Activated CD4-positive, alpha-beta T cell treated with anti-CD3 and anti-CD28 coated beads, Interleukin-2, amount 50 U/mL, for 16 hours (primary cell): ENCODE results near the gene GNE.
"Not testable (repeated sequence)": the region's sequence is repeated elsewhere in the genome, so short reads cannot be mapped to it uniquely, and the experiment has no call there.

ENCODE experiments used
- DNase-seq: peaks from one replicate; pipeline ENCODE4 v3.0.0-alpha.2; 2020

Gene GNE

DNA sequence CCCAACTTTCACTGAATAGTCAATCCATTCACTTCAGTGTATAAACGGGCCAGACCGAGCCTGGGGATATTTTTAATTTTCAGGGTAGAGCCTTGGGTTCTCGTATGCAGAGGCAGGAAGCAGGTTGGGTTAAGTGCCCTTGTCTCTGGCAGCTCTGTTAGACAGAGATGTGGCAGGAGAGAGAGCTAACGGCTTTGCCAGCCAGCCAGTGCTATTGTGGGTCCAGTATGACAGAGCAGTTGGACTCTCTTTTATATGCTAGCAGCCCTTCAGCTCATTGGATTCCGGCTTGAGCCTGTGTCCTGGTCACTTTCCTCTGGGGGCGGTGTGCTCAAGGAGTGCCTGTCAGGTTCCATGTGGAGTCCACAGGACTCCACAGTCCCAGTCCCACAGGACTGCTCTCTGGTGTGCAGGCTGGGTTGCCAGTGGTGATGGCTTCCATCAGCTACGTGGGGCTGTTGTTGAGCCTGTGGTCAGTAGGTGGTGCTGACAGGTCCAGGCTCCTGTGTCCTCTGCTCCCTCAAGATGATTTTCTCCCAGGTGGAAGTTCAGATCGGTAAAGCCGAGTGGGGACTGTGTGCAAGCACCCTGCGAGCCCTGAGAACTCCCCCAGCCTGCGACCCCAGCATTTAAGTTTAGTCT, 53.2 kb downstream of the GNE start:
- no peak for DNase-seq

DNA sequence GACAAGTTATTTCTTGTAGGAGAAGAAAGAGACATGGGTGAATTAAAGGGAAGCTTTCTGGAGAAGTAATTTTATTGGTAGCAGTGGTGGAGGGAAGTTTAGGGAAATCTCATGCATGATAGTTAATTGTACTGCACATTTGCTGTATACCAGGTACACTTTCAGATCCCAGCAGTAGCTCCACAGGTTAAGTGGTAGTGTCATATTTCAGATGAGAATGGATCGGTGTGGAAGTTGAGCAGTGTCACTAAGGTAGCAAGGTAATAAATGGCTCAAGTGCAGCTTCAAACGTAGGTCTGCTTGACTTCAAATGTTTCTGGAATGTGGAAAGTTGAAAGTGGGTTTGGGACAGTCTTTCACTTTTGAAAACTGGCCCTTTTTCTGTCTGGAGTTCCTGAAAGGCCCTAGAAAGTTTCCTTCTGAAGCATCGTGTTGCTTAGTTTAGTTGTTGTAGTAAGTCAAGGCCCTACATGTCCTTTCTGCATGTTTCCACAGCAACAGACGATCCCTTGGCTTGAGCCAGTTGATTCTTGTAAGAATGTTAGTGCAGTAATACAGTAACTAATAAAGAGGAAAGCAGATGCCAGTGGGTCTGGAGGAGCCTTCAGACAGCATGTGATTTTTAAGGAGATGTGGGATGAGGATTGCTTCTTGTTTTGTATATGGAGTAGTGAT, 63.8 kb downstream of the GNE start:
- no peak for DNase-seq

DNA sequence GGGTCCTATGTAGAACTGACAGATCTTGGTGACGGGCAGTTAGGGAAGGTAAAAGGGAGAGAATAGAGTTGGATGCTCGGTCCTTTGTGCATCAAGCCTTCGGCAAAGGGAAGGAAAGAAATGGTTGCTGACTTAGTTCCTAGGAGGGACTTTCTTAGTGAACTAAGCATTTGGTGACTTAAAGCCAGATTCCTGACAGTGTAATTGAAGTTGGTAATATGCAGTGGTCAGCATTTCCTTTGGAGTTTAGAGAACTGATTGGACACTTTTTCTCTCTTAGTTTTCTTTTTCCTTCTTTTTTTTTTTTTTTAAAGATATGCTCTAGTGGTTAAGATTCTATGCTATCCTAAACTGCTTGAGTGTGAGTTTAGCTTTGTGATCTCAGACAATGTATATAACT, 65.2 kb downstream of the GNE start:
- no peak for DNase-seq

DNA sequence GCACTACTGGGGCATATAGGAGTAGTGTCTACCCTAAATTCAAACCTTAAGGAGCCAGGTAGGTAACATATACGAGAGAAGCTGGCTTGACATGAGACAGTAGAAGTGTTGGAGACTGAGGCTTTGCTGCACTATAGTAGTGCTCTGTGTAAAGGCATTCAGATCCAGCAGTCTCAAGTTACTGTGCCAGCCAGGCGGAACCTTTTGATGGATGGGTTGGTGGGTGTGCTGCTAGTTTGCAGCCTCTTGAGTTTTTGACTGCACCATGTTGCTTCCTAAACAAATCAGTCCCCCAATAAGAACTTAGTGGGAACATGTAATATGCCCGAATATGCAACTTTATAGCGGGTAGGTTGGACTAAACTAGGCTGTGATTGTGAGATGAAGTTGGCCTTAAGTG, 66.1 kb downstream of the GNE start:
- DNase-seq = no peak

DNA sequence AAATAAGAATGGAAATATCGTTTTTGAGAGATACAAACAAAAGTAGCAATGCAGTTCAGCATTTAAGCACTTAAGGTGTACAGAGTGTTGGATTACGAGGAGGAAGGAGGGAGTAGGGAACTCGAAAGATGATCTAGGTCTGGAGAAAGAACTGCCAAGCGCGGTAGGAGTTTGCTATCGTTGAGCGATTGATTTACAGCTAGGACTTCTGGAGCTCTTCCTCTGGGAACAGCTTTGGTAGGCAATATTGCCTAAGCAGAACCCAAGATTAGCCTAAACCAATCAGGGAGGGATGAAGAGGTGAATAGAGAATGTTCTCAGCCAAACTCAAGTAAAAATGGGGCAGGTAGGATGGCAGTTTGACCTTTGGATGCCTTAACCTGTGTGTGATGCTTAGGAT, 66.6 kb downstream of the GNE start:
- no peak for DNase-seq

DNA sequence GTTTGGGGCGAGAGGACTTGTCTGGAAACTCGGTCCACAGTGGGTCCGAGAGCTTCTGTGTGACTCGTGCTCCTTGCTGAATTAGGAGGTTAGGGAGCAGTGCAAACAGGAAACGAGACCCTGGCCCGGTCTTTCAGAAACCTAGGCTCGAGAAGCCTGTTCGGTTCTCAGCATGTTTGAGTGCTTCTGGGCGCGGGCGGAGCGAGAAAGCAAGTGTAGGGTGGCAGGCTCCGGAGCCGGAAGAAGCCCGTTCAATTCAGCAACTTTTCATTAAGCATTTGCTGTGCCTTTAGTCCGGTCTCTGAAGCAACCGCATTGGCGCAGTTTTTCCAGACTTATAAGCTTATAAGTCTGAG, 67.0 kb downstream of the GNE start:
- peak; percentile 48 for DNase-seq

DNA sequence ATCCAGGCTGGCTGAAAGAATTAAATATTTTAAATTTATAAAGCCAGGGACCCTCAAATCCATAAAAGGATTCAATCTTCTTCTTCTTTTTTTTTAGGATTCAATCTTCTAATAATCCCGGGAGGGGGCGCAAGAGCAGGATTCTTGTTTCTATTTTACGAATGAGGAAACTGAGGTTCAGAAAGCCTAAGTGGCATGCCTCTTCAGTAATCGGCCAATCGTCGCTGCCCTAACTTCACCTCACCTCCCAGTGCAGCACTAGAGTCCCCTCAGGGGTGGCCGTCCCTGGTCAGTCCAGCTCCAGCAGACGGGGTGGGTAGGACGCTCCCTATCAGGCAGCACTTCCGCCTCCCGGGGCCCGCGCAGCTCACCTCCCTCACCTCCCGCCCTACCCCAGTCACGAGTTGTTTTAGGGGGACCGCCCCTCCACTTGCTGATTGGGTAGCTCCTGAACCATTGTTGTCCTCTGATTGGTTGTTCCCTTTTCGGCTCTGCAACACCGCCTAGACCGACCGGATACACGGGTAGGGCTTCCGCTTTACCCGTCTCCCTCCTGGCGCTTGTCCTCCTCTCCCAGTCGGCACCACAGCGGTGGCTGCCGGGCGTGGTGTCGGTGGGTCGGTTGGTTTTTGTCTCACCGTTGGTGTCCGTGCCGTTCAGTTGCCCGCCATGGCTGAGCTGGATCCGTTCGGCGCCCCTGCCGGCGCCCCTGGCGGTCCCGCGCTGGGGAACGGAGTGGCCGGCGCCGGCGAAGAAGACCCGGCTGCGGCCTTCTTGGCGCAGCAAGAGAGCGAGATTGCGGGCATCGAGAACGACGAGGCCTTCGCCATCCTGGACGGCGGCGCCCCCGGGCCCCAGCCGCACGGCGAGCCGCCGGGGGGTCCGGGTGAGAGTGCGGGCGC, 67.6 kb downstream of the GNE start, which contains the start of gene CLTA:
Gene CLTA (plus strand): TSS at position 534 of the 902 bp plus-strand sequence. CDS start 136 bp downstream, at position 670.
- peak; percentile 99 for DNase-seq

DNA sequence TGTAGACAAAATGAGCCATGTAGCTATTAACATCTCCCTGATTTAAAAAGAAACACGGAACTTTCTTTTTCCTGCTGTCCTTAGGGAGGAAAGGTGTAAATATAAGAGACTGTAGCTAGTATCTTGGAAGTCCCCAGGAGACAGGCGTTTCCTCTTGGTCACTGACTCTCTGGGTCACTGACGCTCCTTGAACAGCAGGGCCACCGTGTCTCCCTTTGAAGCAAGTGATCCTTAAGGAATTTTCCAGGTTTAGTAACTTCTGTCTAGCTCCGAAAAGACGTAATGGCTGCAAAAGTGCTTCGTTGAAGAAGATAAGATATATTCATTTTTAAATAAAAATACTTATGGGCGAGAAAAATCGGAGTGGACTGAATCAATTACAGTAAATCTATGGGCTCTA, 68.3 kb downstream of the GNE start:
- no peak for DNase-seq

DNA sequence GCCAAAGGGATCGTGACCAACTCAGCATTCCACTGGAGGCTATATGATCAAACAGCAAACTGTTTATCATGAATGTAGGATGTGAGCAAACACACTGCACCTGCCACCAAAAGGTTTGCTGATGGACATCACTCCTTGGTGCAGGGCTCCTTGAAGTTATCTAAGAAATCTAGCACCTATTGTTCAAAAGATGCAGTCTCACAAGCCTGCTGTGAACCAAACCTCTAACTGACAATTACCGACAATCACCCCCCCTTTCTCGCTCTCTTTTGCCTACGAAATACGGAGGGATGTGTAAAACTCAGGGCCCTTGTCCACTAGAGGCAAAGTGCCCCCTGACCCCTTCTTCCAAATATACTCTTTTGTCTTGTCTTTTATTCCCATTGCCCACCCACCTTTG, 70.0 kb downstream of the GNE start:
- no peak for DNase-seq

DNA sequence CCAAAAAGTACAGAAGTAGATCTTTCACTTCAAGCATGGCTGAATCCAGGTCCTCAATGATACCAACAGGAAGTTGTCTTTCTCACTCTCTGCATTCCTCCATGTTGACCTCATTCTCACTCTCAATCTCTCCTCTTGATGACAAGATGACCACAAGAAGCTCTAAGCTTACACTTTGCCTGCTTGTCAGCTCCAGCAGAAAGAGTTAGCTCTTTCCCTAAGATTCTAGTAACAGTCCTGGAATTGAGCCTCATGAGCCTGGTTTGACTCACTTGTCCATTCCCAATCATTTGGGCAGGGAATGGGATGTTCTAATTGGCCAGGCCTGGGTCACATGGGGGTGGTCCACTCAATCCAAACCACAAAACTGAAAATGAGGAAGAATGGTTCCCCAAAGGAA, 70.8 kb downstream of the GNE start:
- no peak for DNase-seq

DNA sequence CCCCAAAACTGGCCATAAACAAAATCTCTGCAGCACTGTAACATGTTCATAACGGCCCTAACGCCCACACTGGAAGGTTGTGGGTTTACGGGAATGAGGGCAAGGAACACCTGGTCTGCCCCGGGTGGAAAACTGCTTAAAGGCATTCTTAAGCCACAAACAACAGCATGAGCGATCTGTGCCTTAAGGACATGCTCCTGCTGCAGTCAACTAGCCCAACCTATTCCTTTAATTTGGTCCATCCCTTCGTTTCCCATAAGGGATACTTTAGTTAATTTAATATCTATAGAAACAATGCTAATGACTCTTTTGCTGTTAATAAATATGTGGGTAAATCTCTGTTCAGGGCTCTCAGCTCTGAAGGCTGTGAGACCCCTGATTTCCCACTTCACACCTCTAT, 78.0 kb downstream of the GNE start:
- not testable (repeated sequence) for DNase-seq

DNA sequence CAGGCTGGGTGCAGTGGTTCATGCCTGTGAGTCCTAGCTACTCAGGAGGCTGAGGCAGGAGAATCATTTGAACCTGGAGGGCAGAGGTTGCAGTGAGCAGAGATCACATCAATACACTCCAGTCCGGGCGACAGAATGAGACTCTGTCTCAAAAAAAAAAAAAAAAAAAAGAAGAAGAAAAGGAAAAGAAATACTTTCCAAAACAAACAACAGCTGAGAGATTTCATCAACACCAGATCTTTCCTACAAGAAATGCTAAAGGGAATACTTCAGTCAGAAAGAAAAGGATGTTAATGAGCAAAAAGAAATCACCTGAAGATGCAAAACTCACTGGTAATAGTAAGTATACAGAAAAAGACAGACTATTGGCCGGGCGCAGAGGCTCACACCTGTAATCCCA, 80.7 kb downstream of the GNE start:
- DNase-seq = no peak

DNA sequence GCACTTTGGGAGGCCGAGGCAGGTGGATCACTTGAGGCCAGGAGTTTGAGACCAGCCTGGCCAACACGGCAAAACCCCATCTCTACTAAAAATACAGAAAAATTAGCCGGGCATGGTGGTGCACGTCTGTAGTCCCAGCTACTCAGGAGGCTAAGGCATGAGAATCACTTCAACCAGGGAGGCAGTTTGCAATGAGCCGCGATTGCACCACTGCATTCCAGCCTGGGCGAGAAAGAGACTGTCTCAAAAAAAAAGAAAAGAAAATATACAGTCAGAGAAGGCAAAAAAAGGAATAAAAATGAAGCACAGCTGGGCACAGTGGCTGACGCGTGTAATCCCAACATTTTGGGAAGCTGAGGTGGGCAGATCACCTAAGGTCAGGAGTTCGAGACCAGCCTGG, 81.8 kb downstream of the GNE start:
- not testable (repeated sequence) for DNase-seq

DNA sequence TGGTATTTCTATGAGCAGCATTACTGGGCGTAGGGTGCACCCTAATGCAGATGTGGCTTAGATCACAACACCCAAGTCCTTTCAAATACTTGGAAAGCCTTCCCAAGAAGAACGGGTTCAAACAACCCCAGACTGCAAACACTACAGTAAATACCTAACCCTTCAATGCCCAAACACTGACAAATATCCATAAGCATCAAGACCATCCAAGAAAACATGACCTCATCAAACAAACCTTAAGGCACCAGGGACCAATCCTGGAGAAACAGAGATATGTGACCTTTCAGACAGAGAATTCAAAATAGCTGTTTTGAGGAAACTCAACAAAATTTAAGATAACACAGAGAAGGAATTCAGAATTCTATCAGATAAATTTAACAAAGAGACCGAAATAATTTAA, 83.0 kb downstream of the GNE start:
- DNase-seq = not testable (repeated sequence)

DNA sequence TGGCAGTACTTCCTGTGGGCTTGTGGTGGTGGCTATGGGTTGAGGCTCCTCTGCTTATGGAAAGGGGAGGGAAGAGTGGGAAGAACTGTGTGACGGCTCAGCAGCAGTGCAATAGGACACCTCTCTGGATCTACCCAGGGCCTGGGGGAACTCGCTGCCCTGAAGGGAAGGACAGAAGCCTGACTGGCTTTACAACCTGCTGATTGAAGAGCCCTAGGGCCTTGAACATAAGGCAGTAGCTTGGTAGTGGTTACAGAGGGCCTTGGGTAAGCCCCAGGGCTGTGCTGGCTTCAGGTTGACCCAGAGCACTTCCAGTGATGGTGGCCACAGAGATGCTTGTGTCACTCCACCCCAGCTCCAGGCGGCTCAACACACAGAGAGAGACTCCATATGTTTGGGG, 83.5 kb downstream of the GNE start:
- DNase-seq = no peak

DNA sequence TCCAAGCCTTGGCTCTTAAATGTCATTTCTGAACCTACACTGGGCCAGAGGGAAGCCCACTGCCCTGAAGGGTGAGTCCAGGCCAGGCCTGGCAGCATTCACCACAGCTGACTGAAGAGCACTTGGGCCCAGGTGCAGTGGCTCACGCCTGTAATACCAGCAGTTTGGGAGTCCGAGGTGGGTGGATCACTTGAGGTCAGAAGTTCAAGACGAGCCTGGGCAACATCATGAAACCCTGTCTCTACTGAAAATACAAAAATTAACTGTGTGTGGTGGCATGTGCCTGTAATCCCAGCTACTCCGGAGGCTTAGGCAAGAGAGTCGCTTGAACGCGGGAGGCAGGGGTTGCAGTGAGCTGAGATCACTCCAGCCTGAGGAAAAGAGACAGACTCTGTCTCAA, 84.0 kb downstream of the GNE start:
- DNase-seq = no peak

DNA sequence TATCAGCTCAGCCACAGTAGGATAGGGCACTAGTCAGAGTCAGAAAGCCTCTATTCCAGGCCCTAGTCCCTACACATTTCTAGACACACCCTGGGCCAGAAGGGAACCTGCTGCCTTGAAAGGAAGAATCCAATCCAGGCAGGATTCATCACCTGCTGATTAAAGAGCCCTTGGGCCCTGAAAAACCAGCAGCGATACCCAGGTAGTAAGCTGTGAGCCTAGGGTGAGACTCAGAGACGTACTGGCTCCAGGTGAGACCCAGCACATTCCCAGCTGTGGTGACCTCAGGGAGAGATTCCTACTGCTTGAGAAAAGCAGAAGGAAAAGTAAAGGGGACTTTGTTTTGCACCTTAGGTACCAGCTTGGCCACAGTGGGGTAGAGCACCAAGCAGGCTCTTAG, 84.4 kb downstream of the GNE start:
- no peak for DNase-seq

DNA sequence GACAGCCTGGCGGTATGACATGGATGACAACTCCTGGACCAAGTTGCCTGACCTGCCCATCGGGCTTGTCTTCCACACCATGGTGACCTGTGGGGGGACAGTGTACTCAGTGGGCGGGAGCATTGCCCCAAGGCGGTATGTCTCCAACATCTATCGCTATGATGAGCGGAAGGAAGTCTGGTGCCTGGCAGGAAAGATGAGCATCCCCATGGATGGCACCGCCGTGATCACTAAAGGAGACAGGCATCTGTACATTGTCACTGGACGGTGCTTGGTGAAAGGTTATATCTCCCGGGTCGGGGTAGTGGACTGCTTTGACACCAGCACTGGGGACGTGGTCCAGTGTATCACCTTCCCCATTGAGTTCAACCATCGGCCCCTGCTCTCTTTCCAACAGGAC, 87.7 kb downstream of the GNE start:
- no peak for DNase-seq

DNA sequence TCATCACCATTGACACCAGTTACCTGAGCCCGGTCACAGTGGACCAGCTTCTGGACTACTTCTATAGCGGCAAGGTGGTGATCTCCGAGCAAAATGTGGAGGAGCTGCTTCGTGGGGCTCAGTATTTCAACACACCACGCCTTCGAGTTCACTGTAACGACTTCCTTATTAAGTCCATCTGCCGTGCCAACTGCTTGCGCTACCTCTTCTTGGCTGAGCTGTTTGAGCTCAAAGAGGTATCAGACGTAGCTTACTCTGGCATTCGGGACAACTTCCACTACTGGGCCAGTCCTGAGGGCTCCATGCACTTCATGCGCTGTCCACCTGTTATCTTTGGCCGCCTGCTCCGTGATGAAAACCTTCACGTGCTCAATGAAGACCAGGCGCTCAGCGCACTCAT, 88.5 kb downstream of the GNE start:
- DNase-seq = no peak

DNA sequence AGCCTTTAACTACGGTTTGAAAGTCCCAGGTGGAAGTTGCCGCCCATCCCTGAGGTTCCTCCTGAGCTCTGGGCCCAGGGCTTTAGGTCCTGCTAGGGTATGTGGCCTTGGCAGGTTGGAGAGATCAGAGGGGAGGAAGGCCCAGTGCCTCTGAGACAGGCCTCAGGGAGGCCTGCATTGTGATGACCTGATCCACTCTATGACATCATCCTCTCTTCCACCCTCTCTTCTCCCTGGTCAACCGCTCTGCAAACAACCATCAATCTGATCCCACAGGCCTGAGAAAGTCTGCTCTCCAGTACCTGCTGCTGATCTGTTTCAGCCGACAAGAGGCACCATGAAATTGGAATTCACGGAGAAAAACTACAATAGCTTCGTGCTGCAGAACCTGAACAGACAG, 89.1 kb downstream of the GNE start, which contains the start of gene CCIN:
Gene CCIN (plus strand): TSS at position 223 of the 400 bp plus-strand sequence. CDS start 115 bp downstream, at position 338.
- DNase-seq = no peak

DNA sequence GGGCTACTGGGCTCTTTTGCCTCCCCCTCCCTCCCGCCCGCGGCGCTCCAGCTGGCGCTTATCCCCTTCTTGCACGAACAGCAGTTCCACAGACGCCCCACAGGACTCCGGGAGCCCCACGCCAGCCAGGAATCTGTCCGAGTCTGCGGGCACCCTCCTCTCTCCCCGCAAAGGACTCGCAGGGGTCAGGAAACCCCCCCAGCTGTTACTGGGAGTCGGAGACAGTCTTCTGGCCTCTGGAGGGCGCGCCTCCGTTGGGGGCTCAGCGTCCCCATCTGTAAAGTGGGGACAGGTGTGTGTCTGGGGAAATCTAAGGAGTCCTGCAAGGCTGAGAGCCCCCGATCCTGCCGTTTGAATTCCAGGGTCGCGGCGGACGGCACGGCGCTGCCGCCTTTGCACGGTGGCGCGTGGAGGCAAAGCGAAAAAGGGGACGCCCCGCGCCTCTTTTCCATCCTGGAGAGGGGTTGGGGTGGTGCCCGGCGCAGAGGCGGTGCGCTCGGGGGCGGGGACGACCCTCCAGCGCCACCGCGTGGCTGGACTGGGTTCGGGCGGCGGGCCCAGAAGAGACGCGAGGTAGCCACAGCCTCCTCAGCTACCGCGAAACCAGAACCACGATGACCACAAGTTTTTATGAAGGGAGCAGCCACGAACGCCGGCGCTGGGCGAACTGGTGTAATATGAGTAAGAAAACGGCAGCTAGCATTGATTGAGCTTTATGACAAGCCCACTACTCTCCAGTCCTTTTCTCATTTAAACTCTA, 91.9 kb downstream of the GNE start:
- DNase-seq = peak; percentile 86

DNA sequence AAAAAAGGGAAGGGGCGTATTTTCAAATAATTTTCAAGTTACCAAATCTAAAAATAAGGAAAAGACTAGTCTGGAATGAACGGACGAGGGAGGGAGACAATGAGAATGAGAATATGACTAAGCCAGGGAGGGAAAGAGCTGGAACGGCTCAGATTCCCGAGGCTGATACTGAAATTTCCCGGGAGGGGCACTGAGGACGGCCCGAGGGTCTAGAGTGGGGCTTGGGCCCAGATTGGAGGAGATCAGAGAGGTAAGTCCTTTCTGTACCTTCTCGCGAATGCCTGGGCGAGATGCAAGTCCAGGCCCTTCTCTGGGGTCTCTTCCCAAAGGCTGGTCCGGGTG, 92.5 kb downstream of the GNE start:
- DNase-seq = no peak

DNA sequence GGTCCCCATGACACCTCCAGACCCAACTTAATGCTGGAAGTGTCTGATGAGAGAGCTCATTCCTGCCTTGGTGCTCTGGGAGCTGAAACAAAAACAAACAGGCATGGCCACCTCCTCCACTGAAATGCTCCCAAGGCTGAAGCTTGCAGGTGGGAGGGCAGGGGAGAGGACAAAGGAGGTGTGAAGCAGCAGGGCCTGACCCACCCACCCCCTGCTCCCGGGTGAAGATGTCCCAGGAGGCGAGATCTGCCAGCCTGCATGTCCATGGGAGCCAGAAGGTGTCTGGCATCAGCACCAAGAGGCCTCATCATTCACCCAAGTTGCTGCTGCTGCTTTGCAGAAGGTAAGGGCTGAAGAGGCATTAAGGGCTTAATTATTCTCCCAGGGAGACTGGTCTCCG, 93.3 kb downstream of the GNE start:
- no peak for DNase-seq
